Fibroblast of pulmonary artery (primary cell): ENCODE results near the gene ATP9A.
"Not testable (repeated sequence)": the region's sequence is repeated elsewhere in the genome, so short reads cannot be mapped to it uniquely, and the experiment has no call there.

ENCODE experiments used
- DNase-seq: peaks from one replicate; pipeline ENCODE4 v3.0.0-alpha.2; 2010; ENCODE audit warnings: low read depth
- H3K4me3 ChIP-seq: replicated peaks from 2 replicates; pipeline ENCODE4 v1.5.1; 2011; ENCODE audit warnings: low read depth, mild to moderate bottlenecking, control low read depth, low read length, moderate library complexity
- CTCF ChIP-seq: IDR thresholded peaks from 2 replicates; pipeline ENCODE4 v1.5.1; 2011; ENCODE audit warnings: mild to moderate bottlenecking, control low read depth, low read length, inconsistent platforms; ENCODE audit errors: missing control alignments

The ATP9A gene

GRCh38 chr20:51739722-51740249, 28.4 kb downstream of the ATP9A start:
- no peak overlapping the region for H3K4me3 ChIP-seq
- TF ChIP-seq CTCF, result no peak
- DNase-seq, result no peak

GRCh38 chr20:51738877-51739447, 29.2 kb downstream of the ATP9A start:
- TF ChIP-seq CTCF, result no peak
- no peak overlapping the region for H3K4me3 ChIP-seq
- no peak for DNase-seq

- DNase-seq, H3K4me3 ChIP-seq: not testable (repeated sequence)
These were observed 29.9 kb downstream of the ATP9A start for GRCh38 chr20:51738261-51738660.

- DNase-seq, result no peak
- H3K4me3 ChIP-seq, result no peak overlapping the region
- no peak for TF ChIP-seq CTCF
These were observed 31.2 kb downstream of the ATP9A start for GRCh38 chr20:51736947-51737346.

- H3K4me3 ChIP-seq, result no peak overlapping the region
- no peak for TF ChIP-seq CTCF
- DNase-seq, result no peak
These were observed 32.2 kb downstream of the ATP9A start for GRCh38 chr20:51735728-51736600.

- H3K4me3 ChIP-seq, result no peak overlapping the region
- no peak for TF ChIP-seq CTCF
- no peak for DNase-seq
These were observed 33.1 kb downstream of the ATP9A start for GRCh38 chr20:51734876-51735720.

GRCh38 chr20:51733070-51733469, 35.1 kb downstream of the ATP9A start:
- TF ChIP-seq CTCF, result no peak
- H3K4me3 ChIP-seq, result no peak overlapping the region
- DNase-seq, result no peak
